GM12872 (cell line): ENCODE results near the gene ANO4.

Source experiments
- CTCF ChIP-seq: IDR thresholded peaks from 3 replicates; pipeline ENCODE4 v1.5.1; 2011; ENCODE audit warnings: low read depth, mild to moderate bottlenecking, low read length, moderate library complexity; ENCODE audit not compliant: insufficient read depth

ANO4 gene

GRCh38 chr12:101050631-101051030, 256.1 kb downstream of the ANO4 start:
- TF ChIP-seq CTCF, result no peak

GRCh38 chr12:101051151-101051550, 256.6 kb downstream of the ANO4 start:
- no peak for TF ChIP-seq CTCF

- TF ChIP-seq CTCF, result no peak
Measured at GRCh38 chr12:101051901-101052550, 257.4 kb downstream of the ANO4 start.

- TF ChIP-seq CTCF, result no peak
Measured at GRCh38 chr12:101053203-101053602, 258.6 kb downstream of the ANO4 start.

GRCh38 chr12:101055940-101056339, 261.4 kb downstream of the ANO4 start:
- no peak for TF ChIP-seq CTCF

GRCh38 chr12:101064721-101065120, 270.1 kb downstream of the ANO4 start:
- TF ChIP-seq CTCF, result no peak

GRCh38 chr12:101066489-101066888, 271.9 kb downstream of the ANO4 start:
- no peak for TF ChIP-seq CTCF
